K562 (cell line): ENCODE measurements around the gene PCSK5. TPM values are rescaled to one million over a fixed set of nuclear protein-coding genes. Genes with fewer than 3 reads are reported as not detected.

Experiments used
- ATAC-seq: fragments of 200-7000 bp; cut with Tn5 transposase; 3 replicates; pipeline ENCODE4 v1.9.1; 2020; ENCODE audit warnings: moderate library complexity
- BruUV-seq: library from RNA; stranded (reverse); fragments of 400-500 nt; replicated peaks from 2 replicates; lab custom pipeline; 2021; lab: Mats Ljungman, UMichigan
- CTCF ChIA-PET: fragments of 300-600 bp; formaldehyde crosslinking; extraction: SDS; loops from one replicate; lab custom pipeline; 2021; ENCODE audit warnings: low intra/inter-chr PET ratio; lab: Yijun Ruan, JAX
- POLR2A ChIA-PET: fragments of 300-600, 350-650 bp; sonication (Branson Sonifier 250); formaldehyde crosslinking; extraction: SDS; loops from one replicate; lab custom pipeline; 2021; ENCODE audit warnings: antibody characterized with exemption, inconsistent platforms; lab: Yijun Ruan, JAX
- DNase-seq, 4 experiments: peaks; one replicate each; pipeline versions ENCODE4 v3.0.0 to v3.0.0-alpha.2; 2011 to 2018; ENCODE audit warnings: low spot score in 3 of 4, mixed read lengths in 3 of 4; ENCODE audit errors: extremely low read depth in 1 of 4
- FAIRE-seq: peaks from 2 replicates; lab custom pipeline; 2011; peaks lifted over from hg19 to GRCh38; lab: Jason Lieb, UNC
- H2AFZ ChIP-seq: 2 replicates; pipeline ENCODE4 v1.6.0; 2011; ENCODE audit warnings: low read depth, low read length, control low read depth, inconsistent platforms
- H3K27ac ChIP-seq: fragments of 200-600 bp; 3 replicates; pipeline ENCODE4 v1.8.0; 2011; ENCODE audit warnings: low read depth, mild to moderate bottlenecking, control low read depth, inconsistent platforms, low read length, moderate library complexity, mixed read lengths; ENCODE audit errors: extremely low read depth
- H3K27me3 ChIP-seq, 2 experiments: fragments of 300-600 bp in 1 of 2; 2 replicates in 1 of 2; 3 replicates in 1 of 2; pipeline versions ENCODE4 v1.6.0 to v1.8.0; 2011; ENCODE audit warnings: inconsistent platforms in 2 of 2, low read length in 2 of 2, mild to moderate bottlenecking in 1 of 2, mixed read lengths in 1 of 2, moderate library complexity in 1 of 2; ENCODE audit not compliant: control insufficient read depth in 2 of 2, insufficient read depth in 2 of 2
- H3K36me3 ChIP-seq: fragments of 300-600 bp; 3 replicates; pipeline ENCODE4 v1.8.0; 2011; ENCODE audit warnings: mild to moderate bottlenecking, low read length, inconsistent platforms; ENCODE audit not compliant: control insufficient read depth, insufficient read depth
- H3K4me1 ChIP-seq, 2 experiments: fragments of 200-600 bp in 1 of 2; replicated peaks in 1 of 2; 2 replicates in 1 of 2; 3 replicates in 1 of 2; pipeline versions ENCODE4 v1.5.1 to v1.8.0; 2011; ENCODE audit warnings: inconsistent platforms in 2 of 2, low read length in 2 of 2, mild to moderate bottlenecking in 1 of 2, mixed read lengths in 1 of 2, moderate library complexity in 1 of 2; ENCODE audit not compliant: control insufficient read depth in 2 of 2, insufficient read depth in 2 of 2
- H3K4me2 ChIP-seq: 2 replicates; pipeline ENCODE4 v1.6.1; 2011; ENCODE audit warnings: low read length, control low read depth, inconsistent platforms, mixed read lengths; ENCODE audit not compliant: insufficient read depth
- H3K4me3 ChIP-seq: fragments of 200-600 bp; sonication (generic), shearing (Covaris generic); 2 replicates; pipeline ENCODE4 v1.5.1; 2016; ENCODE audit warnings: control low read depth, inconsistent platforms
- H3K79me2 ChIP-seq: fragments of 200-600 bp; 3 replicates; pipeline ENCODE4 v1.8.0; 2011; ENCODE audit warnings: low read length, inconsistent platforms; ENCODE audit not compliant: control insufficient read depth, insufficient read depth
- H3K9ac ChIP-seq, 2 experiments: 2 replicates each; pipeline versions ENCODE4 v1.6.0 to v1.6.1; 2011; ENCODE audit warnings: low read depth in 2 of 2, low read length in 2 of 2, control low read depth in 1 of 2, inconsistent platforms in 1 of 2, mild to moderate bottlenecking in 1 of 2, mixed read lengths in 1 of 2; ENCODE audit not compliant: insufficient read depth in 1 of 2
- H3K9me1 ChIP-seq: one replicate; pipeline ENCODE4 v1.6.0; 2011; ENCODE audit warnings: inconsistent platforms, mild to moderate bottlenecking, low read length, moderate library complexity; ENCODE audit not compliant: control insufficient read depth, insufficient read depth
- H3K9me3 ChIP-seq: replicated peaks from 2 replicates; pipeline ENCODE4 v1.5.1; 2011; ENCODE audit warnings: low read depth, low read length, inconsistent platforms; ENCODE audit not compliant: control insufficient read depth, insufficient read depth
- H4K20me1 ChIP-seq: replicated peaks from 2 replicates; pipeline ENCODE4 v1.6.1; 2011; ENCODE audit warnings: low read length, inconsistent platforms, mixed read lengths; ENCODE audit not compliant: control insufficient read depth, insufficient read depth
- NFE2L1 ChIP-seq: fragments of 450-650 bp; IDR thresholded peaks from 2 replicates; pipeline ENCODE4 v1.6.1; 2016; ENCODE audit warnings: missing genetic modification characterization, low read depth, mild to moderate bottlenecking, missing compliant biosample characterization, moderate library complexity, borderline replicate concordance
- PHTF2 ChIP-seq: fragments of 250-450 bp; sonication (Bioruptor Pico); IDR thresholded peaks from 2 replicates; pipeline ENCODE4 v1.5.0; 2021; ENCODE audit warnings: mild to moderate bottlenecking
- RBM25 ChIP-seq: fragments of 200-400 bp; formaldehyde crosslinking; IDR thresholded peaks from 2 replicates; pipeline ENCODE4 v1.6.1; 2018; ENCODE audit warnings: low read length, low read depth, moderate library complexity; ENCODE audit not compliant: severe bottlenecking
- ZBTB8A ChIP-seq: fragments of 450-650 bp; IDR thresholded peaks from 2 replicates; pipeline ENCODE4 v1.6.1; 2018; ENCODE audit warnings: mild to moderate bottlenecking, moderate library complexity; ENCODE audit not compliant: partially characterized antibody
- ZNF830 ChIP-seq: fragments of 250-450 bp; sonication (Bioruptor Pico); IDR thresholded peaks from 2 replicates; pipeline ENCODE4 v1.5.0; 2021; ENCODE audit warnings: mild to moderate bottlenecking
- WGBS: fragments of 100-300 bp; shearing (Covaris generic); methylation state at CpG from one replicate; pipeline ENCODE4 v1.1.6; 2016; ENCODE audit warnings: low coverage, mixed read lengths; ENCODE audit not compliant: insufficient coverage; ENCODE audit errors: missing lambda C conversion rate; 5-methylcytosine and 5-hydroxymethylcytosine counted together
- in situ Hi-C: fragments of 300-500 bp; cut with MboI; formaldehyde crosslinking; loops from 4 replicates; pipeline ENCODE4 v1.15.0; 2018; ENCODE audit warnings: inconsistent platforms, mixed read lengths
- intact Hi-C: fragments of 100-400 bp; cut with micrococcal nuclease; formaldehyde crosslinking; loops from 2 replicates; pipeline ENCODE4 v1.14.2; 2022
- polyA plus RNA-seq, 8 experiments: library from polyadenylated mRNA; depleted of rRNA in 4 of 8; stranded (reverse) in 5 of 8; unstranded in 3 of 8; fragments of >200 nt; fragmentation: Nextera tagmentation in 2 of 8; fragmentation: Illumina TruSeq in 1 of 8; extraction: Ambion mirVana in 2 of 8; extraction: Trizol in 1 of 8; gene quantifications; 2 replicates each; pipeline versions ENCODE4 v1.2.1 to v1.2.3, GENCODE V29; 2011 to 2014; ENCODE audit warnings: inconsistent platforms in 1 of 8, missing spikeins in 1 of 8
- total RNA-seq, 7 experiments: library from RNA; depleted of rRNA in 6 of 7; stranded (reverse); fragments of >200 nt in 6 of 7; fragmentation: Illumina TruSeq in 2 of 7; extraction: Trizol in 2 of 7; gene quantifications; 2 replicates each; pipeline versions ENCODE4 v1.2.1 to v1.2.3, GENCODE V29; 2011 to 2021; ENCODE audit warnings: low replicate concordance in 1 of 7
- TF ChIP-seq, protein P1 (sequence below): sonication (generic); formaldehyde crosslinking; IDR thresholded peaks from 2 replicates; pipeline ENCODE4 v1.8.0; 2022; ENCODE audit warnings: mild to moderate bottlenecking, missing genetic modification reagents

PCSK5 gene
- total and polyA plus RNA-seq, 9 of the 15 experiments (the other 6 are each of a cell fraction or from before 2014, with no cell fraction given): not detected

GRCh38 chr9:76150013-76150412 lies 259.5 kb downstream of the PCSK5 start:
- Histone ChIP-seq H3K9me1 (no peaks in the 10 kb centered on the region), H3K79me2 (no peaks in the 10 kb centered on the region), H3K27me3 (no peaks in the 10 kb centered on the region), H3K4me3 (no peak overlapping the region), H3K27ac (no peak overlapping the region), H4K20me1 (no peaks in the 10 kb centered on the region), H3K4me2 (no peak overlapping the region), H3K36me3 (no peaks in the 10 kb centered on the region), H2AFZ (no peak overlapping the region), H3K9me3 (no peaks in the 10 kb centered on the region), H3K9ac (no peak overlapping the region), H3K4me1 (no peaks in the 10 kb centered on the region)
- CTCF ChIA-PET: no interaction called here
- WGBS: 0% methylated on average over 6 of the region's 6 CpGs
- FAIRE-seq (no peak), ATAC-seq (no peak), DNase-seq (no peak)
- BruUV-seq: no TSS peak
- POLR2A ChIA-PET: interaction anchor here (0.9 kb wide), 1 partner anchor 9 kb away, joined by 3 read pairs; no protein-coding TSS in a partner anchor
- no peak for TF ChIP-seq ZNF830
- TF ChIP-seq NFE2L1 (tag): no peak
- TF ChIP-seq, protein P1, sequence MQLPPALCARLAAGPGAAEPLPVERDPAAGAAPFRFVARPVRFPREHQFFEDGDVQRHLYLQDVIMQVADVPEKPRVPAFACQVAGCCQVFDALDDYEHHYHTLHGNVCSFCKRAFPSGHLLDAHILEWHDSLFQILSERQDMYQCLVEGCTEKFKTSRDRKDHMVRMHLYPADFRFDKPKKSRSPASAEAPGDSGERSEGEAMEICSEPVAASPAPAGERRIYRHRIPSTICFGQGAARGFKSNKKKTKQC (CRISPR knock-in tag): no peak
- intact Hi-C loops (no loop called here), in situ Hi-C loops (no loop called here)

- no peak for DNase-seq
Observed at GRCh38 chr9:76151267-76151666, 260.8 kb downstream of the PCSK5 start.

More at GRCh38 chr9:76151267-76151666, 260.8 kb downstream of the PCSK5 start:
- H3K27ac ChIP-seq: no peak overlapping the region
- no peak for FAIRE-seq
- BruUV-seq: no TSS peak
- no peaks in the 10 kb centered on the region for H3K27me3 ChIP-seq
- TF ChIP-seq RBM25: no peak
- no peak for TF ChIP-seq PHTF2 (CRISPR knock-in tag)
- no peak for TF ChIP-seq ZBTB8A
- ChIA-PET CTCF (no interaction called here), POLR2A (no interaction called here)
- intact Hi-C loops: no loop called here
- H3K4me2 ChIP-seq: no peak overlapping the region
- in situ Hi-C loops: no loop called here
- H3K79me2 ChIP-seq: no peaks in the 10 kb centered on the region
- no peaks in the 10 kb centered on the region for H3K36me3 ChIP-seq
- H3K9ac ChIP-seq: no peak overlapping the region
- no peaks in the 10 kb centered on the region for H4K20me1 ChIP-seq
- no peaks in the 10 kb centered on the region for H3K9me1 ChIP-seq
- H2AFZ ChIP-seq: no peak overlapping the region
- no peak for ATAC-seq
- H3K4me3 ChIP-seq: no peak overlapping the region
- H3K9me3 ChIP-seq: no peaks in the 10 kb centered on the region
- no peaks in the 10 kb centered on the region for H3K4me1 ChIP-seq
- WGBS: 0% methylated on average over 5 of the region's 5 CpGs
